Activated CD8-positive, alpha-beta T cell treated with anti-CD3 and anti-CD28 coated beads for 36 hours (primary cell): ENCODE data around the gene MMP13. TPM values are rescaled to one million over a fixed set of nuclear protein-coding genes. Genes with fewer than 3 reads are reported as not detected.
"Not testable (repeated sequence)": the region's sequence is repeated elsewhere in the genome, so short reads cannot be mapped to it uniquely, and the experiment has no call there.

Source experiments
- ATAC-seq: fragments of 200-7000 bp; cut with Tn5 transposase; one replicate; pipeline ENCODE4 v1.10.0; 2021; ENCODE audit warnings: mild to moderate bottlenecking, moderate library complexity
- CTCF ChIA-PET: fragments of 350-600 bp; sonication (Branson Sonifier 250); formaldehyde crosslinking; loops from one replicate; lab custom pipeline; 2021; ENCODE audit warnings: antibody characterized with exemption; lab: Charles Lee
- POLR2A ChIA-PET: fragments of 350-600 bp; sonication (Branson Sonifier 250); formaldehyde crosslinking; loops from one replicate; lab custom pipeline; 2021; ENCODE audit warnings: antibody characterized with exemption; lab: Charles Lee
- DNase-seq: peaks from one replicate; pipeline ENCODE4 v3.0.0-alpha.2; 2020
- H3K27ac Mint-ChIP-seq: one replicate; pipeline ENCODE4 v1.8.0; 2021; ENCODE audit warnings: mild to moderate bottlenecking, mixed read lengths
- H3K27me3 Mint-ChIP-seq: one replicate; pipeline ENCODE4 v1.8.0; 2021; ENCODE audit warnings: mixed read lengths
- H3K36me3 Mint-ChIP-seq: one replicate; pipeline ENCODE4 v1.8.0; 2021; ENCODE audit warnings: low read depth, mixed read lengths
- H3K4me1 Mint-ChIP-seq: one replicate; pipeline ENCODE4 v1.8.0; 2021; ENCODE audit warnings: low read depth, mixed read lengths
- H3K4me3 Mint-ChIP-seq: one replicate; pipeline ENCODE4 v1.8.0; 2021; ENCODE audit warnings: mild to moderate bottlenecking, moderate library complexity, mixed read lengths
- H3K9me3 Mint-ChIP-seq: one replicate; pipeline ENCODE4 v1.8.0; 2021; ENCODE audit warnings: mixed read lengths
- intact Hi-C: fragments of 100-400 bp; cut with micrococcal nuclease; formaldehyde crosslinking; loops from one replicate; pipeline ENCODE4 v1.10.0; 2022
- total RNA-seq, 2 experiments: library from RNA; stranded (reverse); gene quantifications; one replicate each; pipeline ENCODE4 v1.2.3, GENCODE V29; 2021
- TF ChIP-seq, protein P1 (sequence below): fragments of 200-600 bp; IDR thresholded peaks from one replicate; pipeline ENCODE4 v1.8.0; 2022; ENCODE audit warnings: antibody characterized with exemption, mild to moderate bottlenecking

Gene MMP13
- total RNA-seq, 2 experiments from 2014 or later: not detected

- TF ChIP-seq, protein P1, sequence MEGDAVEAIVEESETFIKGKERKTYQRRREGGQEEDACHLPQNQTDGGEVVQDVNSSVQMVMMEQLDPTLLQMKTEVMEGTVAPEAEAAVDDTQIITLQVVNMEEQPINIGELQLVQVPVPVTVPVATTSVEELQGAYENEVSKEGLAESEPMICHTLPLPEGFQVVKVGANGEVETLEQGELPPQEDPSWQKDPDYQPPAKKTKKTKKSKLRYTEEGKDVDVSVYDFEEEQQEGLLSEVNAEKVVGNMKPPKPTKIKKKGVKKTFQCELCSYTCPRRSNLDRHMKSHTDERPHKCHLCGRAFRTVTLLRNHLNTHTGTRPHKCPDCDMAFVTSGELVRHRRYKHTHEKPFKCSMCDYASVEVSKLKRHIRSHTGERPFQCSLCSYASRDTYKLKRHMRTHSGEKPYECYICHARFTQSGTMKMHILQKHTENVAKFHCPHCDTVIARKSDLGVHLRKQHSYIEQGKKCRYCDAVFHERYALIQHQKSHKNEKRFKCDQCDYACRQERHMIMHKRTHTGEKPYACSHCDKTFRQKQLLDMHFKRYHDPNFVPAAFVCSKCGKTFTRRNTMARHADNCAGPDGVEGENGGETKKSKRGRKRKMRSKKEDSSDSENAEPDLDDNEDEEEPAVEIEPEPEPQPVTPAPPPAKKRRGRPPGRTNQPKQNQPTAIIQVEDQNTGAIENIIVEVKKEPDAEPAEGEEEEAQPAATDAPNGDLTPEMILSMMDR: no peak
- intact Hi-C loops: no loop called here
- Mint-ChIP-seq H3K27ac (no peak overlapping the region), H3K4me1 (no peaks in the 10 kb centered on the region), H3K4me3 (no peak overlapping the region), H3K36me3 (no peaks in the 10 kb centered on the region), H3K27me3 (peaks cover 3% of the 10 kb centered on the region), H3K9me3 (no peaks in the 10 kb centered on the region)
- ChIA-PET POLR2A (no interaction called here), CTCF (interaction anchor here (0.7 to 2.6 kb wide), 11 partner anchors 10 to 143 kb away, joined by 3 to 19 read pairs (median 4); no protein-coding TSS in a partner anchor)
- ATAC-seq (no peak), DNase-seq (peak; percentile 15)
Measured at GRCh38 chr11:102914238-102915043, 41.1 kb downstream of the MMP13 start.

GRCh38 chr11:102912482-102912830, 43.1 kb downstream of the MMP13 start:
- ChIA-PET CTCF (interaction anchor here (1.2 to 2.7 kb wide), 2 partner anchors 14 to 29 kb away, joined by 3 to 10 read pairs; no protein-coding TSS in a partner anchor), POLR2A (no interaction called here)
- H3K27me3 Mint-ChIP-seq: peaks cover 1% of the 10 kb centered on the region
- no peak for ATAC-seq
- H3K36me3 Mint-ChIP-seq: no peaks in the 10 kb centered on the region
- DNase-seq: no peak
- H3K27ac Mint-ChIP-seq: no peak overlapping the region
- no peaks in the 10 kb centered on the region for H3K4me1 Mint-ChIP-seq
- TF ChIP-seq, protein P1: no peak
- H3K9me3 Mint-ChIP-seq: no peaks in the 10 kb centered on the region
- intact Hi-C loops: no loop called here
- H3K4me3 Mint-ChIP-seq: no peak overlapping the region

- Mint-ChIP-seq H3K4me3 (no peak overlapping the region), H3K27me3 (peaks cover 1% of the 10 kb centered on the region), H3K27ac (no peak overlapping the region), H3K36me3 (no peaks in the 10 kb centered on the region), H3K4me1 (no peaks in the 10 kb centered on the region), H3K9me3 (no peaks in the 10 kb centered on the region)
- no peak for ATAC-seq
- ChIA-PET POLR2A (no interaction called here), CTCF (interaction anchor here (0.6 to 2.7 kb wide), 3 partner anchors 15 to 29 kb away, joined by 3 to 10 read pairs (median 3); no protein-coding TSS in a partner anchor)
- intact Hi-C loops: no loop called here
- TF ChIP-seq, protein P1: no peak
- DNase-seq: no peak
Measured at GRCh38 chr11:102911758-102912481, 43.6 kb downstream of the MMP13 start.

- H3K4me3 Mint-ChIP-seq, CTCF ChIA-PET, intact Hi-C loops, POLR2A ChIA-PET, H3K27ac Mint-ChIP-seq, H3K27me3 Mint-ChIP-seq, H3K36me3 Mint-ChIP-seq, ATAC-seq, DNase-seq, H3K4me1 Mint-ChIP-seq, H3K9me3 Mint-ChIP-seq: not testable (repeated sequence)
Measured at GRCh38 chr11:102905848-102906247, 49.7 kb downstream of the MMP13 start.

- H3K9me3 Mint-ChIP-seq, H3K4me3 Mint-ChIP-seq, POLR2A ChIA-PET, DNase-seq, H3K27me3 Mint-ChIP-seq, intact Hi-C loops, H3K4me1 Mint-ChIP-seq, H3K27ac Mint-ChIP-seq, CTCF ChIA-PET, ATAC-seq, H3K36me3 Mint-ChIP-seq: not testable (repeated sequence)
Measured at GRCh38 chr11:102903895-102904294, 51.6 kb downstream of the MMP13 start.

DNA sequence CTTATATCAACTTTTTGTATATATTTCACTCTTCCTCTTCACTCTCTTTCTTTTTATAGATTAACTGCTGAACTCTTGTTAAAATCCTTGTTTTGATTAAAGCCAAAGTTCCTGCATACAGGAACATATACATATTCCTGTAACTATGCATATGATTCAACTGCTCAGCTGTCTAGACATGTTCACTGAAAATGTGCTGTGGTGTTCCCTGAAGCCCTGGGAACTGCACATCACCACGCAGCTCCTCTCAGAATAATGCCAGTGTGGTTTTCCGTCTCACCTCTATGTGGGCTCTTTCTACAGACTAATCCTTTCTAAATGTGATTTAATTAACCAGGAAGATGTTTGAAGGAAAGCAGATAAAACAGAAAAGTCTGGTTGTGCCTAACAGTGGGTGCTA, 55.2 kb downstream of the MMP13 start:
- intact Hi-C loops: no loop called here
- H3K36me3 Mint-ChIP-seq: no peaks in the 10 kb centered on the region
- ATAC-seq (no peak), DNase-seq (no peak)
- TF ChIP-seq, protein P1: no peak
- H3K4me3 Mint-ChIP-seq: no peak overlapping the region
- no peaks in the 10 kb centered on the region for H3K4me1 Mint-ChIP-seq
- ChIA-PET CTCF (no interaction called here), POLR2A (no interaction called here)
- no peaks in the 10 kb centered on the region for H3K27me3 Mint-ChIP-seq
- H3K27ac Mint-ChIP-seq: no peak overlapping the region
- H3K9me3 Mint-ChIP-seq: no peaks in the 10 kb centered on the region
